HepG2 (cell line): Measurements from ENCODE around the gene AGBL3. TPM values are rescaled to one million over a fixed set of nuclear protein-coding genes. Genes with fewer than 3 reads are reported as not detected.
A peak's percentile ranks its signal among the peaks of the same experiment; 100 is the strongest.

Experiments used
- CBX5 ChIP-seq: sonication (generic); formaldehyde crosslinking; IDR thresholded peaks from 2 replicates; pipeline ENCODE4 v1.4.0; 2020; ENCODE audit warnings: missing genetic modification reagents, borderline replicate concordance
- POLR2G ChIP-seq: fragments of 200-400 bp; formaldehyde crosslinking; IDR thresholded peaks from 2 replicates; pipeline ENCODE4 v1.6.1; 2018; ENCODE audit warnings: mild to moderate bottlenecking, low read depth, low read length, moderate library complexity
- PTBP1 ChIP-seq: fragments of 200-400 bp; formaldehyde crosslinking; IDR thresholded peaks from 2 replicates; pipeline ENCODE4 v1.6.1; 2018; ENCODE audit warnings: low read length, low read depth; ENCODE audit not compliant: poor library complexity, severe bottlenecking
- SALL1 ChIP-seq: sonication (generic); formaldehyde crosslinking; IDR thresholded peaks from 2 replicates; pipeline ENCODE4 v1.8.0; 2022; ENCODE audit warnings: mild to moderate bottlenecking, missing genetic modification reagents
- ZBTB38 ChIP-seq: sonication (generic); formaldehyde crosslinking; IDR thresholded peaks from 2 replicates; pipeline ENCODE4 v1.5.1; 2020; ENCODE audit warnings: mild to moderate bottlenecking, missing genetic modification reagents
- ZNF331 ChIP-seq: sonication (generic); formaldehyde crosslinking; IDR thresholded peaks from 2 replicates; pipeline ENCODE4 v1.4.0; 2020; ENCODE audit warnings: missing genetic modification reagents
- ZNF431 ChIP-seq: sonication (generic); formaldehyde crosslinking; IDR thresholded peaks from 2 replicates; pipeline ENCODE4 v1.9.0; 2022; ENCODE audit warnings: missing genetic modification reagents, low read depth, mild to moderate bottlenecking, borderline replicate concordance
- polyA plus RNA-seq, 8 experiments: library from polyadenylated mRNA; depleted of rRNA in 3 of 8; stranded (reverse) in 7 of 8; unstranded in 1 of 8; fragments of >200 nt; fragmentation: Illumina TruSeq in 4 of 8; extraction: Trizol in 4 of 8; gene quantifications; 2 replicates each; pipeline versions ENCODE4 v1.2.1 to v1.2.3, GENCODE V29; 2011 to 2016; ENCODE audit warnings: low read depth in 4 of 8, missing spikeins in 1 of 8, mixed read lengths in 1 of 8; ENCODE audit not compliant: insufficient read depth in 1 of 8
- total RNA-seq, 5 experiments: library from RNA; depleted of rRNA; stranded (reverse); fragments of >200 nt; fragmentation: Illumina TruSeq; extraction: Trizol; gene quantifications; 2 replicates each; pipeline ENCODE4 v1.2.3, GENCODE V29; 2016; ENCODE audit warnings: low read depth in 1 of 5
- TF ChIP-seq, protein P1 (sequence below): sonication (generic); formaldehyde crosslinking; IDR thresholded peaks from 2 replicates; pipeline ENCODE4 v1.5.1; 2020; ENCODE audit warnings: mild to moderate bottlenecking, missing genetic modification reagents, moderate library complexity
- TF ChIP-seq, protein P2 (sequence below), 2 experiments: sonication (generic) in 1 of 2; formaldehyde crosslinking in 1 of 2; IDR thresholded peaks; 2 replicates each; pipeline versions ENCODE4 v1.4.0 to v1.6.1; 2018 to 2020; ENCODE audit warnings: missing genetic modification reagents in 2 of 2, borderline replicate concordance in 1 of 2, low read depth in 1 of 2, mild to moderate bottlenecking in 1 of 2, missing biosample characterization in 1 of 2
- TF ChIP-seq, protein P3 (sequence below): sonication (generic); IDR thresholded peaks from 2 replicates; pipeline ENCODE4 v1.6.1; 2016; ENCODE audit warnings: low read depth, borderline replicate concordance
- TF ChIP-seq, protein P4 (sequence below): sonication (generic); formaldehyde crosslinking; IDR thresholded peaks from 2 replicates; pipeline ENCODE4 v1.4.0; 2020; ENCODE audit warnings: missing genetic modification reagents, borderline replicate concordance
- TF ChIP-seq, protein P5 (sequence below): sonication (generic); formaldehyde crosslinking; IDR thresholded peaks from 2 replicates; pipeline ENCODE4 v1.8.0; 2022; ENCODE audit warnings: mild to moderate bottlenecking, missing genetic modification reagents; ENCODE audit not compliant: insufficient replicate concordance
- TF ChIP-seq, protein P6 (sequence below): sonication (generic); formaldehyde crosslinking; IDR thresholded peaks from 2 replicates; pipeline ENCODE4 v1.4.0; 2020; ENCODE audit warnings: missing genetic modification reagents

The AGBL3 gene
- total and polyA plus RNA-seq, 2 of the 13 experiments (the other 11 are each of a cell fraction or from before 2014, with no cell fraction given) = 2.2 to 7.2 TPM

DNA sequence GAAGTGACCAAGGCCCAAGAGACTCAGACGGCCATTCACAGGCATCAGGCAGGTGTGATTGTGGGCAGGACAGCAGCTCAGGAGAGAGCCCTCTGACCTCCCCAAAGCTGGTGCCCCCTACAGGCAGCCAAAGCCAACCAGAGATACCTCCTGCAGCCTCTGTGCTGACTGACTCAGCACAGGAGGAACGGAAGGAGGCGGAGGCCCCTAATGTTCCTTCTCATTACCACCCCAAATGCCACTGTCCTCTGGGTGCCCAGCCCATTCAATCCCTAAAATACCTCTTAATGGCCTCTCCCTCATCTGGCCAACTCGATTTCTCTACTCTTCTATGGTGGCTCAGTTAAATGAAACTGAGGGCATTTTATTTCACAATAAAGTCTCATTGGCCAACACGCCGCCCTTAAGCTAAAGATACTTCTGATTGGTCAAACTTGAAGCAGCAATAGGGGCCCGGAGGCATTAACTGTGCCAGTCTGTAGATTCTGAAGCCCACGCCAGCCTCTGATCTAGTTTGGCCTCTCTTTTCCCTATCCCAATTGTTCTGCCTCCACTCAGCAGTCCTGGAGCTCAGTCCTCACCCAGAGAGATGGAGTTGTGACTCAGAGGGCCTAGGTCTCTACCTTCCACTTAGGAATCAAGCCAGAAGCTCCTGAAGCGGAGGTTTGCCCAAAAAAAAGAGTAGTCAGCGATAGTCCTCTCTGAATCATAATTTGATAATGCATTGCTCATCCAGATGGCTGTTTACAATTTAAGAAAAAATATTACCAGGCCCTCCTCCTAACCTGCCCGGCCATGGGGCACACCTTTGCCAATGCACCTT, 183.0 kb downstream of the AGBL3 start (continued):
- TF ChIP-seq, protein P1, sequence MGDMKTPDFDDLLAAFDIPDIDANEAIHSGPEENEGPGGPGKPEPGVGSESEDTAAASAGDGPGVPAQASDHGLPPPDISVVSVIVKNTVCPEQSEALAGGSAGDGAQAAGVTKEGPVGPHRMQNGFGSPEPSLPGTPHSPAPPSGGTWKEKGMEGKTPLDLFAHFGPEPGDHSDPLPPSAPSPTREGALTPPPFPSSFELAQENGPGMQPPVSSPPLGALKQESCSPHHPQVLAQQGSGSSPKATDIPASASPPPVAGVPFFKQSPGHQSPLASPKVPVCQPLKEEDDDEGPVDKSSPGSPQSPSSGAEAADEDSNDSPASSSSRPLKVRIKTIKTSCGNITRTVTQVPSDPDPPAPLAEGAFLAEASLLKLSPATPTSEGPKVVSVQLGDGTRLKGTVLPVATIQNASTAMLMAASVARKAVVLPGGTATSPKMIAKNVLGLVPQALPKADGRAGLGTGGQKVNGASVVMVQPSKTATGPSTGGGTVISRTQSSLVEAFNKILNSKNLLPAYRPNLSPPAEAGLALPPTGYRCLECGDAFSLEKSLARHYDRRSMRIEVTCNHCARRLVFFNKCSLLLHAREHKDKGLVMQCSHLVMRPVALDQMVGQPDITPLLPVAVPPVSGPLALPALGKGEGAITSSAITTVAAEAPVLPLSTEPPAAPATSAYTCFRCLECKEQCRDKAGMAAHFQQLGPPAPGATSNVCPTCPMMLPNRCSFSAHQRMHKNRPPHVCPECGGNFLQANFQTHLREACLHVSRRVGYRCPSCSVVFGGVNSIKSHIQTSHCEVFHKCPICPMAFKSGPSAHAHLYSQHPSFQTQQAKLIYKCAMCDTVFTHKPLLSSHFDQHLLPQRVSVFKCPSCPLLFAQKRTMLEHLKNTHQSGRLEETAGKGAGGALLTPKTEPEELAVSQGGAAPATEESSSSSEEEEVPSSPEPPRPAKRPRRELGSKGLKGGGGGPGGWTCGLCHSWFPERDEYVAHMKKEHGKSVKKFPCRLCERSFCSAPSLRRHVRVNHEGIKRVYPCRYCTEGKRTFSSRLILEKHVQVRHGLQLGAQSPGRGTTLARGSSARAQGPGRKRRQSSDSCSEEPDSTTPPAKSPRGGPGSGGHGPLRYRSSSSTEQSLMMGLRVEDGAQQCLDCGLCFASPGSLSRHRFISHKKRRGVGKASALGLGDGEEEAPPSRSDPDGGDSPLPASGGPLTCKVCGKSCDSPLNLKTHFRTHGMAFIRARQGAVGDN = peak; percentile 77
- TF ChIP-seq, protein P2, sequence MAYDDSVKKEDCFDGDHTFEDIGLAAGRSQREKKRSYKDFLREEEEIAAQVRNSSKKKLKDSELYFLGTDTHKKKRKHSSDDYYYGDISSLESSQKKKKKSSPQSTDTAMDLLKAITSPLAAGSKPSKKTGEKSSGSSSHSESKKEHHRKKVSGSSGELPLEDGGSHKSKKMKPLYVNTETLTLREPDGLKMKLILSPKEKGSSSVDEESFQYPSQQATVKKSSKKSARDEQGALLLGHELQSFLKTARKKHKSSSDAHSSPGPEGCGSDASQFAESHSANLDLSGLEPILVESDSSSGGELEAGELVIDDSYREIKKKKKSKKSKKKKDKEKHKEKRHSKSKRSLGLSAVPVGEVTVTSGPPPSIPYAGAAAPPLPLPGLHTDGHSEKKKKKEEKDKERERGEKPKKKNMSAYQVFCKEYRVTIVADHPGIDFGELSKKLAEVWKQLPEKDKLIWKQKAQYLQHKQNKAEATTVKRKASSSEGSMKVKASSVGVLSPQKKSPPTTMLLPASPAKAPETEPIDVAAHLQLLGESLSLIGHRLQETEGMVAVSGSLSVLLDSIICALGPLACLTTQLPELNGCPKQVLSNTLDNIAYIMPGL (CRISPR knock-in tag; IDR thresholded peaks at IDR 0.05; ENCODE audit: borderline replicate concordance in 1 of 2, low read depth in 1 of 2) = peak in 1 of 2 experiments; percentile 75; a peak in 2 of 4 replicates
- peak; percentile 85 for TF ChIP-seq ZBTB38 (CRISPR knock-in tag)
- peak; percentile 41; the same call in 1 of the 2 replicates for TF ChIP-seq CBX5
- TF ChIP-seq, protein P3, sequence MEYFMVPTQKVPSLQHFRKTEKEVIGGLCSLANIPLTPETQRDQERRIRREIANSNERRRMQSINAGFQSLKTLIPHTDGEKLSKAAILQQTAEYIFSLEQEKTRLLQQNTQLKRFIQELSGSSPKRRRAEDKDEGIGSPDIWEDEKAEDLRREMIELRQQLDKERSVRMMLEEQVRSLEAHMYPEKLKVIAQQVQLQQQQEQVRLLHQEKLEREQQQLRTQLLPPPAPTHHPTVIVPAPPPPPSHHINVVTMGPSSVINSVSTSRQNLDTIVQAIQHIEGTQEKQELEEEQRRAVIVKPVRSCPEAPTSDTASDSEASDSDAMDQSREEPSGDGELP = no peak
- TF ChIP-seq ZNF431 (CRISPR knock-in tag) = no peak
- 0 out of 2 replicates have a peak, but pooled peaks have one; percentile 11 for TF ChIP-seq ZNF331 (CRISPR knock-in tag)
- peak; percentile 49 for TF ChIP-seq SALL1 (CRISPR knock-in tag)
- TF ChIP-seq, protein P4, sequence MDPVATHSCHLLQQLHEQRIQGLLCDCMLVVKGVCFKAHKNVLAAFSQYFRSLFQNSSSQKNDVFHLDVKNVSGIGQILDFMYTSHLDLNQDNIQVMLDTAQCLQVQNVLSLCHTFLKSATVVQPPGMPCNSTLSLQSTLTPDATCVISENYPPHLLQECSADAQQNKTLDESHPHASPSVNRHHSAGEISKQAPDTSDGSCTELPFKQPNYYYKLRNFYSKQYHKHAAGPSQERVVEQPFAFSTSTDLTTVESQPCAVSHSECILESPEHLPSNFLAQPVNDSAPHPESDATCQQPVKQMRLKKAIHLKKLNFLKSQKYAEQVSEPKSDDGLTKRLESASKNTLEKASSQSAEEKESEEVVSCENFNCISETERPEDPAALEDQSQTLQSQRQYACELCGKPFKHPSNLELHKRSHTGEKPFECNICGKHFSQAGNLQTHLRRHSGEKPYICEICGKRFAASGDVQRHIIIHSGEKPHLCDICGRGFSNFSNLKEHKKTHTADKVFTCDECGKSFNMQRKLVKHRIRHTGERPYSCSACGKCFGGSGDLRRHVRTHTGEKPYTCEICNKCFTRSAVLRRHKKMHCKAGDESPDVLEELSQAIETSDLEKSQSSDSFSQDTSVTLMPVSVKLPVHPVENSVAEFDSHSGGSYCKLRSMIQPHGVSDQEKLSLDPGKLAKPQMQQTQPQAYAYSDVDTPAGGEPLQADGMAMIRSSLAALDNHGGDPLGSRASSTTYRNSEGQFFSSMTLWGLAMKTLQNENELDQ (CRISPR knock-in tag) = no peak
- TF ChIP-seq, protein P5, sequence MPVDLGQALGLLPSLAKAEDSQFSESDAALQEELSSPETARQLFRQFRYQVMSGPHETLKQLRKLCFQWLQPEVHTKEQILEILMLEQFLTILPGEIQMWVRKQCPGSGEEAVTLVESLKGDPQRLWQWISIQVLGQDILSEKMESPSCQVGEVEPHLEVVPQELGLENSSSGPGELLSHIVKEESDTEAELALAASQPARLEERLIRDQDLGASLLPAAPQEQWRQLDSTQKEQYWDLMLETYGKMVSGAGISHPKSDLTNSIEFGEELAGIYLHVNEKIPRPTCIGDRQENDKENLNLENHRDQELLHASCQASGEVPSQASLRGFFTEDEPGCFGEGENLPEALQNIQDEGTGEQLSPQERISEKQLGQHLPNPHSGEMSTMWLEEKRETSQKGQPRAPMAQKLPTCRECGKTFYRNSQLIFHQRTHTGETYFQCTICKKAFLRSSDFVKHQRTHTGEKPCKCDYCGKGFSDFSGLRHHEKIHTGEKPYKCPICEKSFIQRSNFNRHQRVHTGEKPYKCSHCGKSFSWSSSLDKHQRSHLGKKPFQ (CRISPR knock-in tag) = no peak
- no peak for TF ChIP-seq PTBP1
- 0 out of 2 replicates have a peak, but pooled peaks have one; percentile 2 for TF ChIP-seq POLR2G
- TF ChIP-seq, protein P6, sequence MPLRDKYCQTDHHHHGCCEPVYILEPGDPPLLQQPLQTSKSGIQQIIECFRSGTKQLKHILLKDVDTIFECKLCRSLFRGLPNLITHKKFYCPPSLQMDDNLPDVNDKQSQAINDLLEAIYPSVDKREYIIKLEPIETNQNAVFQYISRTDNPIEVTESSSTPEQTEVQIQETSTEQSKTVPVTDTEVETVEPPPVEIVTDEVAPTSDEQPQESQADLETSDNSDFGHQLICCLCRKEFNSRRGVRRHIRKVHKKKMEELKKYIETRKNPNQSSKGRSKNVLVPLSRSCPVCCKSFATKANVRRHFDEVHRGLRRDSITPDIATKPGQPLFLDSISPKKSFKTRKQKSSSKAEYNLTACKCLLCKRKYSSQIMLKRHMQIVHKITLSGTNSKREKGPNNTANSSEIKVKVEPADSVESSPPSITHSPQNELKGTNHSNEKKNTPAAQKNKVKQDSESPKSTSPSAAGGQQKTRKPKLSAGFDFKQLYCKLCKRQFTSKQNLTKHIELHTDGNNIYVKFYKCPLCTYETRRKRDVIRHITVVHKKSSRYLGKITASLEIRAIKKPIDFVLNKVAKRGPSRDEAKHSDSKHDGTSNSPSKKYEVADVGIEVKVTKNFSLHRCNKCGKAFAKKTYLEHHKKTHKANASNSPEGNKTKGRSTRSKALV (CRISPR knock-in tag) = no peak
